ENCODE data around the gene MAP3K13. TPM values are rescaled to one million over a fixed set of nuclear protein-coding genes. Genes with fewer than 3 reads are reported as not detected.

MAP3K13 gene
- total and polyA plus RNA-seq, 2 of the 13 experiments (the other 11 are each of a cell fraction or from before 2014, with no cell fraction given) = 24.2 to 26.5 TPM

DNA sequence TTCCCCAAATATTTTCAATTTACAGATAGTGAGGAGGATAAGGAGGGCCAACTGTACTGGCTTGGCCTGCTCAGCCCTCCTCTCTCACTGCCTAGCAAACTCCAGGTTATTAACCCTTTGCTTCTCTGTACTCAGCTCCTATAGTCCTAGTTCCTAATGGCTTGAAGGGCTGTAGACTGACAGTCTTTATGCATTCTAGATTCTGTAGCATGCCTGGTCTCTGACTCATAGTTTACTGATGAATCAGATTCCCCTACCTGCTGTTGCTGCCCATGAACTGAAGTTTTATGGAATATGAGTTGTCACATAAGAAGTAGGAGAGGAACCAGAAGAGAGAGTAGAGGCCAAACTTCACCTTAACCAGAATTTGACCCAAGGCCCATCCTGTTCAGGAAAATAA lies 27.1 kb upstream of the MAP3K13 start:
- no peak overlapping the region for H3K9ac ChIP-seq (ENCODE audit: insufficient read depth, low read depth, low read length)
- H3K4me1 ChIP-seq (ENCODE audit: insufficient read depth, low read length) = peaks cover 63% of the 10 kb centered on the region
- H3K27ac ChIP-seq (ENCODE audit: extremely low read length, insufficient read depth, low read length) = peak overlapping the region; percentile 36
- FAIRE-seq = no peak
- ATAC-seq = peak; percentile 88
- H4K20me1 ChIP-seq (ENCODE audit: insufficient read depth, low read length) = no peaks in the 10 kb centered on the region; the same call in 1 of the 2 replicates
- peaks cover 77% of the 10 kb centered on the region for H3K79me2 ChIP-seq (ENCODE audit: insufficient read depth, low read length)
- ChIA-PET CTCF (ENCODE audit: low intra/inter-chr PET ratio, low total read pairs) (no interaction called here), POLR2A (no interaction called here)
- no peaks in the 10 kb centered on the region for H3K9me3 ChIP-seq (ENCODE audit: low read length)
- H2AFZ ChIP-seq (ENCODE audit: low read length) = no peak overlapping the region
- H3K27me3 ChIP-seq (ENCODE audit: control insufficient read depth in 1 of 2, insufficient read depth in 2 of 2, low read length in 2 of 2) = no peaks in the 10 kb centered on the region
- DNase-seq (ENCODE audit: low spot score) = peak; percentile 86
- peaks cover 1 to 2% of the 10 kb centered on the region in 2 experiments; a peak in 1 of 5 replicates for H3K36me3 ChIP-seq (replicated peaks in 1 of 2; ENCODE audit: control insufficient read depth in 1 of 2, insufficient read depth in 2 of 2, low read length in 2 of 2)
- intact Hi-C loops (cut with micrococcal nuclease; ENCODE audit: unreplicated experiment) (loop anchor here (1.0 kb wide), 1 partner anchor 19 kb away; no protein-coding TSS in a partner anchor), in situ Hi-C loops (cut with HindIII; ENCODE audit: extremely low pct_ligation_motif_present, low pct_unique_long_range_greater_than_20kb) (no loop called here)
- peak overlapping the region; percentile 20; the same call in 1 of the 2 replicates for H3K4me2 ChIP-seq (ENCODE audit: low read depth, low read length)
- BruUV-seq (replicated peaks) = no TSS peak
- no peak overlapping the region for H3K4me3 ChIP-seq (replicated peaks in 1 of 3; ENCODE audit: insufficient read depth in 1 of 3, low read depth in 2 of 3, low read length in 3 of 3)
- TF ChIP-seq NR2F6 (IDR thresholded peaks at IDR 0.05) (no peak), NR2F6 (CRISPR knock-in tag; IDR thresholded peaks at IDR 0.05) (peak; percentile 30; the same call in 1 of the 2 replicates), ZNF12 (CRISPR knock-in tag; IDR thresholded peaks at IDR 0.05) (peak; percentile 14; the same call in 1 of the 2 replicates), ZNF225 (CRISPR knock-in tag; IDR thresholded peaks at IDR 0.05) (no peak), PRDM10 (CRISPR knock-in tag; IDR thresholded peaks at IDR 0.05; ENCODE audit: low read depth) (peak; percentile 85; the same call in 1 of the 2 replicates), PCBP2 (optimal IDR thresholded peaks at IDR 0.05; ENCODE audit: low read depth, low read length, poor library complexity, severe bottlenecking) (no peak), HDAC6 (IDR thresholded peaks at IDR 0.05; ENCODE audit: low read depth, low read length) (no peak), HMG20B (CRISPR knock-in tag; conservative IDR thresholded peaks at IDR 0.05) (0 out of 2 replicates have a peak, but pooled peaks have one; percentile 32), ERF (CRISPR knock-in tag; IDR thresholded peaks at IDR 0.05) (peak; percentile 42; the same call in 1 of the 2 replicates), KAT2B (IDR thresholded peaks at IDR 0.05; ENCODE audit: borderline replicate concordance, low read depth, low read length) (no peak), RXRB (CRISPR knock-in tag; IDR thresholded peaks at IDR 0.05; ENCODE audit: borderline replicate concordance) (peak; percentile 53; the same call in 1 of the 2 replicates), FOXO1 (CRISPR knock-in tag; IDR thresholded peaks at IDR 0.05) (no peak; the same call in 1 of the 2 replicates), TERF1 (CRISPR knock-in tag; IDR thresholded peaks at IDR 0.05) (no peak)
- TF ChIP-seq, protein P1, sequence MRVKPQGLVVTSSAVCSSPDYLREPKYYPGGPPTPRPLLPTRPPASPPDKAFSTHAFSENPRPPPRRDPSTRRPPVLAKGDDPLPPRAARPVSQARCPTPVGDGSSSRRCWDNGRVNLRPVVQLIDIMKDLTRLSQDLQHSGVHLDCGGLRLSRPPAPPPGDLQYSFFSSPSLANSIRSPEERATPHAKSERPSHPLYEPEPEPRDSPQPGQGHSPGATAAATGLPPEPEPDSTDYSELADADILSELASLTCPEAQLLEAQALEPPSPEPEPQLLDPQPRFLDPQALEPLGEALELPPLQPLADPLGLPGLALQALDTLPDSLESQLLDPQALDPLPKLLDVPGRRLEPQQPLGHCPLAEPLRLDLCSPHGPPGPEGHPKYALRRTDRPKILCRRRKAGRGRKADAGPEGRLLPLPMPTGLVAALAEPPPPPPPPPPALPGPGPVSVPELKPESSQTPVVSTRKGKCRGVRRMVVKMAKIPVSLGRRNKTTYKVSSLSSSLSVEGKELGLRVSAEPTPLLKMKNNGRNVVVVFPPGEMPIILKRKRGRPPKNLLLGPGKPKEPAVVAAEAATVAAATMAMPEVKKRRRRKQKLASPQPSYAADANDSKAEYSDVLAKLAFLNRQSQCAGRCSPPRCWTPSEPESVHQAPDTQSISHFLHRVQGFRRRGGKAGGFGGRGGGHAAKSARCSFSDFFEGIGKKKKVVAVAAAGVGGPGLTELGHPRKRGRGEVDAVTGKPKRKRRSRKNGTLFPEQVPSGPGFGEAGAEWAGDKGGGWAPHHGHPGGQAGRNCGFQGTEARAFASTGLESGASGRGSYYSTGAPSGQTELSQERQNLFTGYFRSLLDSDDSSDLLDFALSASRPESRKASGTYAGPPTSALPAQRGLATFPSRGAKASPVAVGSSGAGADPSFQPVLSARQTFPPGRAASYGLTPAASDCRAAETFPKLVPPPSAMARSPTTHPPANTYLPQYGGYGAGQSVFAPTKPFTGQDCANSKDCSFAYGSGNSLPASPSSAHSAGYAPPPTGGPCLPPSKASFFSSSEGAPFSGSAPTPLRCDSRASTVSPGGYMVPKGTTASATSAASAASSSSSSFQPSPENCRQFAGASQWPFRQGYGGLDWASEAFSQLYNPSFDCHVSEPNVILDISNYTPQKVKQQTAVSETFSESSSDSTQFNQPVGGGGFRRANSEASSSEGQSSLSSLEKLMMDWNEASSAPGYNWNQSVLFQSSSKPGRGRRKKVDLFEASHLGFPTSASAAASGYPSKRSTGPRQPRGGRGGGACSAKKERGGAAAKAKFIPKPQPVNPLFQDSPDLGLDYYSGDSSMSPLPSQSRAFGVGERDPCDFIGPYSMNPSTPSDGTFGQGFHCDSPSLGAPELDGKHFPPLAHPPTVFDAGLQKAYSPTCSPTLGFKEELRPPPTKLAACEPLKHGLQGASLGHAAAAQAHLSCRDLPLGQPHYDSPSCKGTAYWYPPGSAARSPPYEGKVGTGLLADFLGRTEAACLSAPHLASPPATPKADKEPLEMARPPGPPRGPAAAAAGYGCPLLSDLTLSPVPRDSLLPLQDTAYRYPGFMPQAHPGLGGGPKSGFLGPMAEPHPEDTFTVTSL (CRISPR knock-in tag; IDR thresholded peaks at IDR 0.05; ENCODE audit: borderline replicate concordance) = 0 out of 2 replicates have a peak, but pooled peaks have one; percentile 44

Data from HepG2 (cell line).